ENCODE measurements around the gene TMEM50B.
"Not testable (repeated sequence)": the region's sequence is repeated elsewhere in the genome, so short reads cannot be mapped to it uniquely, and the experiment has no call there.

The TMEM50B gene

DNA sequence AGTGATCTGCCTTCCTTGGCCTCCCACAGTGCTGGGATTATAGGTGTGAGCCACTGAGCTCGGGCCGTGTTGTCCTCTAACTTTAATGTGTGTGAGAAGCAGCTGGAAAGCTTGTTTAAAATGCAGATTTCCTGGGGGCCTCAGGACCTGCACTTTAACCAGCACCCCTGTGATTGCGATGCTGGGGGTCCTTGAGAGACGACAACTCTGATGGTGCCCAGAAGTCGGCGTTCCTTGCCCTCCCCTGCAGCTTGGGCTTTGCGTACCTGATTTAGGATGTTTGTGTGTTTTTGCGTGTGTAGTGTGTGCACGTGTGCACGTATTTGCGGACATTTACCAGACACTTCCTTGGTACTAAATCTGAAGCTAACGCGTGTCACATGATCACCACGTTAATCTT lies 65.7 kb downstream of the TMEM50B start:
- no peaks in the 10 kb centered on the region for H3K9me3 ChIP-seq (ENCODE audit: severe bottlenecking)
- no peak overlapping the region for H3K27ac ChIP-seq
- no peaks in the 10 kb centered on the region for H3K27me3 ChIP-seq (ENCODE audit: insufficient read depth, low read depth, severe bottlenecking)
- no peak overlapping the region for H3K4me3 ChIP-seq (ENCODE audit: low read depth, low read length)
- no peak for DNase-seq
- TF ChIP-seq, protein P1, sequence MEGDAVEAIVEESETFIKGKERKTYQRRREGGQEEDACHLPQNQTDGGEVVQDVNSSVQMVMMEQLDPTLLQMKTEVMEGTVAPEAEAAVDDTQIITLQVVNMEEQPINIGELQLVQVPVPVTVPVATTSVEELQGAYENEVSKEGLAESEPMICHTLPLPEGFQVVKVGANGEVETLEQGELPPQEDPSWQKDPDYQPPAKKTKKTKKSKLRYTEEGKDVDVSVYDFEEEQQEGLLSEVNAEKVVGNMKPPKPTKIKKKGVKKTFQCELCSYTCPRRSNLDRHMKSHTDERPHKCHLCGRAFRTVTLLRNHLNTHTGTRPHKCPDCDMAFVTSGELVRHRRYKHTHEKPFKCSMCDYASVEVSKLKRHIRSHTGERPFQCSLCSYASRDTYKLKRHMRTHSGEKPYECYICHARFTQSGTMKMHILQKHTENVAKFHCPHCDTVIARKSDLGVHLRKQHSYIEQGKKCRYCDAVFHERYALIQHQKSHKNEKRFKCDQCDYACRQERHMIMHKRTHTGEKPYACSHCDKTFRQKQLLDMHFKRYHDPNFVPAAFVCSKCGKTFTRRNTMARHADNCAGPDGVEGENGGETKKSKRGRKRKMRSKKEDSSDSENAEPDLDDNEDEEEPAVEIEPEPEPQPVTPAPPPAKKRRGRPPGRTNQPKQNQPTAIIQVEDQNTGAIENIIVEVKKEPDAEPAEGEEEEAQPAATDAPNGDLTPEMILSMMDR (IDR thresholded peaks at IDR 0.05; ENCODE audit: low read depth, low read length): no peak
- peaks cover 75% of the 10 kb centered on the region for H3K36me3 ChIP-seq

DNA sequence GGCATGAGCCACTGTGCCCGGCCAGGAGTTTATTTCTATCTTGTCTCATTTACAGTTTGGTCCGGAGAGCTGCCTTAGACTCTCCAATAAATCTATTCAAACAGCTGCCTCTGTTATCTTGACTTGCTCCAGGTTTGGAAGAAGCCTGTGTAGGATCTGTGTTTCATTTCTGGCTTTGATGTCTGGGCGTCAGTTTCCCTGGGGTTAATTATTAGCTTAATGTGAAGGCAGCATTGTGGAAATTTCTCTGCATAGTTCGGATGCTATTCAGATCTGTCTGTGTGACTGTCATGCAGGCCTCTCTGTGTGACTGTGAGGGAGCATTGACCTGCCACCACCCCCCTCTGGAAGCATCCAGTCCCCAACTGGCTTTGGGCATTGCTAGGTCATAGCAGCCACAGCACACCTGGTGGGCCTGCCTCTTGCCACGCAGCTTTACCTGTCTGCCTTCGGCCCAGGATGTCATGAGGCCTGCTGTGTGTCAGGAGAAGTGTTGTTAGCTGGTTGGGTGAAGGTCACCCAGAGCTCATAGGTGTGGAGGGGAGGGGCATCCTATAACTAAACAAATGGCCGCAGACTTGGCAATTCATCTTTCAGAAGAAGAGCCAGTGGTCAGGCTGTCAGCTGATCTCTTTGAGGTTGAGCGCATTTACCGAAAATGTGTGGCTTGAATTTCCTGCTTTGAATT lies 66.8 kb downstream of the TMEM50B start:
- H3K36me3 ChIP-seq: peaks cover 71% of the 10 kb centered on the region
- no peak overlapping the region for H3K27ac ChIP-seq

DNA sequence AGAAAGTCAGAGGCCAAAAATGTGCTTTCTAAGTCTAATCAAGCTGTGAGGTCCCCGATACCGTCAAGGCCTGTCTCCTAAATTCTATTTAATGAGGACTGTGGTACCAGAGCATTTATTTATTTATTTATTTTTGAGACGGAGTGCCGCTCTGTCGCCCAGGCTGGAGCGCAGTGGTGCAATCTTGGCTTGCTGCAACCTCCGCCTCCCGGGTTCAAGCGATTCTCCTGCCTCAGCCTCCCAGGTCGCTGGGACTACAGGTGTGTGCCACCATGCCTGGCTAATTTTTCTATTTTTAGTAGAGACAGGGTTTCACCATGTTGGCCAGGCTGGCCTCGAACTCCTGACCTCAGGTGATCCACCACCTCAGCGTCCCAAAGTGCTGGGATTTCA lies 67.3 kb downstream of the TMEM50B start:
- H3K9me3 ChIP-seq (ENCODE audit: severe bottlenecking); H3K4me3 ChIP-seq (ENCODE audit: low read depth, low read length); H3K27me3 ChIP-seq (ENCODE audit: insufficient read depth, low read depth, severe bottlenecking); DNase-seq; H3K27ac ChIP-seq: not testable (repeated sequence)
- peaks cover 67% of the 10 kb centered on the region for H3K36me3 ChIP-seq

More for the DNA sequence above, 66.8 kb downstream of the TMEM50B start:
- Histone ChIP-seq H3K4me3 (ENCODE audit: low read depth, low read length) (no peak overlapping the region), H3K27me3 (ENCODE audit: insufficient read depth, low read depth, severe bottlenecking) (no peaks in the 10 kb centered on the region), H3K9me3 (ENCODE audit: severe bottlenecking) (no peaks in the 10 kb centered on the region)
- no peak for DNase-seq
- TF ChIP-seq, protein P1 (IDR thresholded peaks at IDR 0.05; ENCODE audit: low read depth, low read length): no peak

DNA sequence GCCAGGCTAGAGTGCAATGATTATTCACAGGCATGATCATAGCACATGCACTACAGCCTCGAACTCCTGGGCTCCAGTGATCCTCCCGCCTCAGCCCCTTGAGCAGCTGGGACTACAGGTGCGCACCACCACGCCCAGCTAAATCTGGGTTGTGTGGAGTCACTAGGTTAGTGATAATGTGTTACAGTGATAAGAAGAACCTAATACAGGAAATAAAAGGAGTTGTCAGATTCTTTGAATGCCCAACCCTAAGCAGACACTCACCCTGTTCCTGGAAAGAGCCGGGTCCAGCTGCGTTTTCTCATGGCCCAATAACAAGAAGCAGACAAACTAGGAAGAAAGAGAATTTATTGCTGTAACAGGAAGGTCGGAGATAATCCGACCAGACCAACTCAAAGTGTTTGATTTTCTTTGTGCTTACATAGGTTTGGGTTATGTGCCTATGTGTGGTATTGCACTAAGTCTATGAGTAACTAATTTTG lies 67.8 kb downstream of the TMEM50B start:
- Histone ChIP-seq H3K36me3 (peaks cover 67% of the 10 kb centered on the region), H3K27ac (no peak overlapping the region)
- no peak for DNase-seq

GRCh38 chr21:33406493-33406892 lies 73.3 kb downstream of the TMEM50B start:
- Histone ChIP-seq H3K9me3 (ENCODE audit: severe bottlenecking) (no peaks in the 10 kb centered on the region), H3K27ac (no peak overlapping the region), H3K4me3 (ENCODE audit: low read depth, low read length) (no peak overlapping the region), H3K36me3 (peaks cover 32% of the 10 kb centered on the region), H3K27me3 (ENCODE audit: insufficient read depth, low read depth, severe bottlenecking) (no peaks in the 10 kb centered on the region)
- TF ChIP-seq, protein P1 (IDR thresholded peaks at IDR 0.05; ENCODE audit: low read depth, low read length): no peak
- no peak for DNase-seq

More for the DNA sequence above, 67.8 kb downstream of the TMEM50B start:
- Histone ChIP-seq H3K4me3 (ENCODE audit: low read depth, low read length) (no peak overlapping the region), H3K27me3 (ENCODE audit: insufficient read depth, low read depth, severe bottlenecking) (no peaks in the 10 kb centered on the region), H3K9me3 (ENCODE audit: severe bottlenecking) (no peaks in the 10 kb centered on the region)
- TF ChIP-seq, protein P1 (IDR thresholded peaks at IDR 0.05; ENCODE audit: low read depth, low read length): no peak

DNA sequence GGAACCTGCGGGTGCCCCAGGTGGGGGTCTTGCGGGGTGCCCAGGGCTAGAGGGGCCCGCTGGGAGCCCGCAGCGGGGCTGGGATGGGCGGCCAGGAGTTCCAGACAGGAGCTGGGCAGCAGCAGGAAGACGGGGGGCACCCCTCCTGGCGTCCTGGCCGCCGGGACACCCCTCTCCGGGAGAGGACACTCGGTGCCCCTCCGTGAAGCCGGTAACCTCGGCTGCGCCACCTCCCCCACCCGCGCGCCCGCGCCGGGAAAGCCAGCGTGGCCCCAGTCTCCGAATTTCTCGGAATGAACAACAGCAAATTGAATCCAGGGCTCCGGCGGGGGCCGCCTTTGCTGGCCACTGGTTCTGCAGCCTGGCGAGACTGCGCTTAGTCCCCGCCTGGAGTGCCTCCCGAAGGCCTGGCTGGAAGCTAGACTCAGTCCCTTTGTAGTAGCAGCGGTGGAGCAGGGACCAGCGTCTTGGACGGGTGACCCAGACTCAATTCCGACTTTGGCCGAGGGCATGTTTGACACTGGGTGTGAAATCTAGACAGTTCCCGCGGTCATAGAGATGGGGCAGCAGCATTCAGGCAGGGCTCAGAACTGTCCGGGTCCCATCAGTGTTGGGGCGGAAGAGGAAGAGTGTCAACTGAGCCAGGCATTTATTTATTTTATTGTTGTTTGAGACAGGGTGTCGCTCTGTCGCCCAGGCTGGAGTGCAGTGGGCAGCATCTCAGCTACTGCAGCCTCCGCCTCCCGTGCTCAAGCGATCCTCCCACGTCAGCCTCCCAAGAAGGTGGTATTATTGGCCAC lies 75.8 kb downstream of the TMEM50B start:
- H3K4me3 ChIP-seq (ENCODE audit: low read depth, low read length): peak overlapping the region; percentile 77
- DNase-seq: peak; percentile 60
- TF ChIP-seq, protein P1 (IDR thresholded peaks at IDR 0.05; ENCODE audit: low read depth, low read length): no peak
- no peaks in the 10 kb centered on the region for H3K27me3 ChIP-seq (ENCODE audit: insufficient read depth, low read depth, severe bottlenecking)
- H3K36me3 ChIP-seq: peaks cover 15% of the 10 kb centered on the region
- no peaks in the 10 kb centered on the region for H3K9me3 ChIP-seq (ENCODE audit: severe bottlenecking)
- H3K27ac ChIP-seq: peak overlapping the region; percentile 81
